K562 (cell line): ENCODE measurements around the gene MAP7D1. TPM values are rescaled to one million over a fixed set of nuclear protein-coding genes. Genes with fewer than 3 reads are reported as not detected.

Source experiments
- ATAC-seq: fragments of 200-7000 bp; cut with Tn5 transposase; 3 replicates; pipeline ENCODE4 v1.9.1; 2020; ENCODE audit warnings: moderate library complexity
- BruUV-seq: library from RNA; stranded (reverse); fragments of 400-500 nt; replicated peaks from 2 replicates; lab custom pipeline; 2021; lab: Mats Ljungman, UMichigan
- CTCF ChIA-PET: fragments of 300-600 bp; formaldehyde crosslinking; extraction: SDS; loops from one replicate; lab custom pipeline; 2021; ENCODE audit warnings: low intra/inter-chr PET ratio; lab: Yijun Ruan, JAX
- POLR2A ChIA-PET: fragments of 300-600, 350-650 bp; sonication (Branson Sonifier 250); formaldehyde crosslinking; extraction: SDS; loops from one replicate; lab custom pipeline; 2021; ENCODE audit warnings: antibody characterized with exemption, inconsistent platforms; lab: Yijun Ruan, JAX
- DNase-seq, 4 experiments: peaks; one replicate each; pipeline versions ENCODE4 v3.0.0 to v3.0.0-alpha.2; 2011 to 2018; ENCODE audit warnings: low spot score in 3 of 4, mixed read lengths in 3 of 4; ENCODE audit errors: extremely low read depth in 1 of 4
- FAIRE-seq: peaks from 2 replicates; lab custom pipeline; 2011; peaks lifted over from hg19 to GRCh38; lab: Jason Lieb, UNC
- H2AFZ ChIP-seq: 2 replicates; pipeline ENCODE4 v1.6.0; 2011; ENCODE audit warnings: low read depth, low read length, control low read depth, inconsistent platforms
- H3K27ac ChIP-seq: fragments of 200-600 bp; 3 replicates; pipeline ENCODE4 v1.8.0; 2011; ENCODE audit warnings: low read depth, mild to moderate bottlenecking, control low read depth, inconsistent platforms, low read length, moderate library complexity, mixed read lengths; ENCODE audit errors: extremely low read depth
- H3K27me3 ChIP-seq, 2 experiments: fragments of 300-600 bp in 1 of 2; 2 replicates in 1 of 2; 3 replicates in 1 of 2; pipeline versions ENCODE4 v1.6.0 to v1.8.0; 2011; ENCODE audit warnings: inconsistent platforms in 2 of 2, low read length in 2 of 2, mild to moderate bottlenecking in 1 of 2, mixed read lengths in 1 of 2, moderate library complexity in 1 of 2; ENCODE audit not compliant: control insufficient read depth in 2 of 2, insufficient read depth in 2 of 2
- H3K36me3 ChIP-seq: fragments of 300-600 bp; 3 replicates; pipeline ENCODE4 v1.8.0; 2011; ENCODE audit warnings: mild to moderate bottlenecking, low read length, inconsistent platforms; ENCODE audit not compliant: control insufficient read depth, insufficient read depth
- H3K4me1 ChIP-seq, 2 experiments: fragments of 200-600 bp in 1 of 2; replicated peaks in 1 of 2; 2 replicates in 1 of 2; 3 replicates in 1 of 2; pipeline versions ENCODE4 v1.5.1 to v1.8.0; 2011; ENCODE audit warnings: inconsistent platforms in 2 of 2, low read length in 2 of 2, mild to moderate bottlenecking in 1 of 2, mixed read lengths in 1 of 2, moderate library complexity in 1 of 2; ENCODE audit not compliant: control insufficient read depth in 2 of 2, insufficient read depth in 2 of 2
- H3K4me2 ChIP-seq: 2 replicates; pipeline ENCODE4 v1.6.1; 2011; ENCODE audit warnings: low read length, control low read depth, inconsistent platforms, mixed read lengths; ENCODE audit not compliant: insufficient read depth
- H3K4me3 ChIP-seq: fragments of 200-600 bp; sonication (generic), shearing (Covaris generic); 2 replicates; pipeline ENCODE4 v1.5.1; 2016; ENCODE audit warnings: control low read depth, inconsistent platforms
- H3K79me2 ChIP-seq: fragments of 200-600 bp; 3 replicates; pipeline ENCODE4 v1.8.0; 2011; ENCODE audit warnings: low read length, inconsistent platforms; ENCODE audit not compliant: control insufficient read depth, insufficient read depth
- H3K9ac ChIP-seq, 2 experiments: 2 replicates each; pipeline versions ENCODE4 v1.6.0 to v1.6.1; 2011; ENCODE audit warnings: low read depth in 2 of 2, low read length in 2 of 2, control low read depth in 1 of 2, inconsistent platforms in 1 of 2, mild to moderate bottlenecking in 1 of 2, mixed read lengths in 1 of 2; ENCODE audit not compliant: insufficient read depth in 1 of 2
- H3K9me1 ChIP-seq: one replicate; pipeline ENCODE4 v1.6.0; 2011; ENCODE audit warnings: inconsistent platforms, mild to moderate bottlenecking, low read length, moderate library complexity; ENCODE audit not compliant: control insufficient read depth, insufficient read depth
- H3K9me3 ChIP-seq: replicated peaks from 2 replicates; pipeline ENCODE4 v1.5.1; 2011; ENCODE audit warnings: low read depth, low read length, inconsistent platforms; ENCODE audit not compliant: control insufficient read depth, insufficient read depth
- H4K20me1 ChIP-seq: replicated peaks from 2 replicates; pipeline ENCODE4 v1.6.1; 2011; ENCODE audit warnings: low read length, inconsistent platforms, mixed read lengths; ENCODE audit not compliant: control insufficient read depth, insufficient read depth
- HDAC8 ChIP-seq: fragments of 450-650 bp; IDR thresholded peaks from 2 replicates; pipeline ENCODE4 v1.6.1; 2016; ENCODE audit warnings: mild to moderate bottlenecking, missing genetic modification characterization, moderate library complexity, missing compliant biosample characterization
- JUNB ChIP-seq: fragments of 450-650 bp; formaldehyde crosslinking; conservative IDR thresholded peaks from 2 replicates; pipeline ENCODE4 v1.4.0; 2020; ENCODE audit warnings: mild to moderate bottlenecking
- MCM3 ChIP-seq: fragments of 450-650 bp; IDR thresholded peaks from 2 replicates; pipeline ENCODE4 v1.6.1; 2016
- SRSF9 ChIP-seq: fragments of 200-400 bp; formaldehyde crosslinking; IDR thresholded peaks from 2 replicates; pipeline ENCODE4 v1.6.1; 2017; ENCODE audit warnings: low read depth, low read length, borderline replicate concordance
- TSC22D4 ChIP-seq: fragments of 450-650 bp; IDR thresholded peaks from 2 replicates; pipeline ENCODE4 v1.6.1; 2016; ENCODE audit warnings: missing genetic modification characterization, missing biosample characterization, control low read depth
- ZNF232 ChIP-seq: sonication (generic); formaldehyde crosslinking; IDR thresholded peaks from 2 replicates; pipeline ENCODE4 v1.8.0; 2022; ENCODE audit warnings: mild to moderate bottlenecking, missing genetic modification reagents
- ZNF318 ChIP-seq, 2 experiments: fragments of 450-650 bp; IDR thresholded peaks; 2 replicates each; pipeline ENCODE4 v1.6.1; 2016; ENCODE audit warnings: mild to moderate bottlenecking in 2 of 2, borderline replicate concordance in 1 of 2, low read depth in 1 of 2, moderate library complexity in 1 of 2
- WGBS: fragments of 100-300 bp; shearing (Covaris generic); methylation state at CpG from one replicate; pipeline ENCODE4 v1.1.6; 2016; ENCODE audit warnings: low coverage, mixed read lengths; ENCODE audit not compliant: insufficient coverage; ENCODE audit errors: missing lambda C conversion rate; 5-methylcytosine and 5-hydroxymethylcytosine counted together
- in situ Hi-C: fragments of 300-500 bp; cut with MboI; formaldehyde crosslinking; loops from 4 replicates; pipeline ENCODE4 v1.15.0; 2018; ENCODE audit warnings: inconsistent platforms, mixed read lengths
- intact Hi-C: fragments of 100-400 bp; cut with micrococcal nuclease; formaldehyde crosslinking; loops from 2 replicates; pipeline ENCODE4 v1.14.2; 2022
- polyA plus RNA-seq, 8 experiments: library from polyadenylated mRNA; depleted of rRNA in 4 of 8; stranded (reverse) in 5 of 8; unstranded in 3 of 8; fragments of >200 nt; fragmentation: Nextera tagmentation in 2 of 8; fragmentation: Illumina TruSeq in 1 of 8; extraction: Ambion mirVana in 2 of 8; extraction: Trizol in 1 of 8; gene quantifications; 2 replicates each; pipeline versions ENCODE4 v1.2.1 to v1.2.3, GENCODE V29; 2011 to 2014; ENCODE audit warnings: inconsistent platforms in 1 of 8, missing spikeins in 1 of 8
- total RNA-seq, 7 experiments: library from RNA; depleted of rRNA in 6 of 7; stranded (reverse); fragments of >200 nt in 6 of 7; fragmentation: Illumina TruSeq in 2 of 7; extraction: Trizol in 2 of 7; gene quantifications; 2 replicates each; pipeline versions ENCODE4 v1.2.1 to v1.2.3, GENCODE V29; 2011 to 2021; ENCODE audit warnings: low replicate concordance in 1 of 7

The MAP7D1 gene
- total and polyA plus RNA-seq, 9 of the 15 experiments (the other 6 are each of a cell fraction or from before 2014, with no cell fraction given) = 3.6 to 108 (median 34.5) TPM

GRCh38 chr1:36119456-36119855 lies 36.5 kb upstream of the MAP7D1 start:
- no peak for DNase-seq
- H3K4me1 ChIP-seq = peaks cover 0 to 21% of the 10 kb centered on the region in 2 experiments; a peak in 3 of 5 replicates
- WGBS = 29% methylated on average over 9 of the region's 9 CpGs
- H3K27ac ChIP-seq = no peak overlapping the region
- peaks cover 0 to 10% of the 10 kb centered on the region in 2 experiments; a peak in 1 of 5 replicates for H3K27me3 ChIP-seq
- ATAC-seq = no peak
- H3K36me3 ChIP-seq = no peaks in the 10 kb centered on the region
- ChIA-PET CTCF (no interaction called here), POLR2A (interaction anchor here (0.6 to 3.7 kb wide), 9 partner anchors 9 to 188 kb away, joined by 3 to 19 read pairs (median 4); partner anchors contain the start of gene AGO3)
- no peaks in the 10 kb centered on the region for H3K9me3 ChIP-seq
- no peak overlapping the region for H3K4me2 ChIP-seq
- H3K9ac ChIP-seq = peak overlapping the region in 1 of 2 experiments; percentile 80; a peak in 2 of 4 replicates
- no peaks in the 10 kb centered on the region for H3K9me1 ChIP-seq
- in situ Hi-C loops (no loop called here), intact Hi-C loops (no loop called here)
- no peaks in the 10 kb centered on the region; the same call in none of the 2 replicates for H4K20me1 ChIP-seq
- H3K79me2 ChIP-seq = no peaks in the 10 kb centered on the region
- no peak for FAIRE-seq
- H2AFZ ChIP-seq = no peak overlapping the region
- H3K4me3 ChIP-seq = no peak overlapping the region
- BruUV-seq = no TSS peak
- TF ChIP-seq ZNF232 (CRISPR knock-in tag) = no peak
- no peak for TF ChIP-seq SRSF9
- no peak for TF ChIP-seq ZNF318 (IDR thresholded peaks at IDR 0.05; ENCODE audit: borderline replicate concordance in 1 of 2, low read depth in 1 of 2)
- TF ChIP-seq HDAC8 (tag) = no peak
- TF ChIP-seq MCM3 = no peak
- no peak for TF ChIP-seq JUNB (CRISPR knock-in tag)
- no peak for TF ChIP-seq TSC22D4 (tag)
